Neural crest cell (in vitro differentiated cells): ENCODE data around the gene ZBTB24. TPM values are rescaled to one million over a fixed set of nuclear protein-coding genes. Genes with fewer than 3 reads are reported as not detected.

ENCODE experiments used
- DNase-seq: peaks from one replicate; pipeline ENCODE4 v3.0.0; 2021; ENCODE audit warnings: low read depth, mixed read lengths, low spot score
- H3K27ac Mint-ChIP-seq: one replicate; pipeline ENCODE4 v1.8.0; 2021; ENCODE audit warnings: mild to moderate bottlenecking, mixed read lengths; ENCODE audit not compliant: unreplicated experiment
- H3K27me3 Mint-ChIP-seq: 2 replicates; pipeline ENCODE4 v1.8.0; 2021; ENCODE audit warnings: low read depth, mild to moderate bottlenecking, mixed read lengths
- H3K36me3 Mint-ChIP-seq: 2 replicates; pipeline ENCODE4 v1.8.0; 2021; ENCODE audit warnings: low read depth, mild to moderate bottlenecking, mixed read lengths
- H3K4me1 Mint-ChIP-seq: 2 replicates; pipeline ENCODE4 v1.8.0; 2021; ENCODE audit warnings: mixed read lengths
- H3K4me3 Mint-ChIP-seq: one replicate; pipeline ENCODE4 v1.8.0; 2021; ENCODE audit warnings: mild to moderate bottlenecking, mixed read lengths
- H3K9me3 Mint-ChIP-seq: 2 replicates; pipeline ENCODE4 v1.8.0; 2021; ENCODE audit warnings: mixed read lengths
- total RNA-seq: library from RNA; stranded (reverse); gene quantifications from 2 replicates; pipeline ENCODE4 v1.2.1, GENCODE V29; 2021
- TF ChIP-seq, protein P1 (sequence below): fragments of 200-600 bp; sonication (generic); conservative IDR thresholded peaks from 2 replicates; pipeline ENCODE4 v1.5.0; 2021; ENCODE audit warnings: antibody characterized with exemption, mild to moderate bottlenecking

ZBTB24 gene
- total RNA-seq, 1 donor from 2014 or later, result 10.5 TPM

DNA sequence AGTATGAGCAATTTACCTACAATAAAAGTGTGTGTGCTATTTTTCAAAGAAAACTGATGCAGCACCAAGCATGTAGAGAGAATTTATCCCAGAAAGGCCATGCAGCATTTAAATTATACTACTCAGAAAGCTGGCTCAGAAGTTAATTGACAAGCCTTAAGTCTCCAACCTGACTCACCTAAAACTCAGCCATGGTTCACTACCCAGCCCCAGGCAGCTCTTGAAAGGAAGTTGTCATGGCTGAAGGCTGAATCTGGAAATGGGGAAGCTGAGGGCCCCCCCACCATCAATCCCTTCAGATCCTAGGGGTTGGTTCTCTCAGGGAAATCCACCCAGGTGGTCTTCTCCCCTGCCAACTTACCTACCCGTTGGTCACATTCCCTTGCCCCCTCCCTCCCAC is 62.3 kb downstream of the ZBTB24 start:
- no peaks in the 10 kb centered on the region for H3K27me3 Mint-ChIP-seq
- no peak overlapping the region for H3K27ac Mint-ChIP-seq
- no peak overlapping the region for H3K4me3 Mint-ChIP-seq
- no peaks in the 10 kb centered on the region for H3K36me3 Mint-ChIP-seq
- DNase-seq, result no peak
- H3K4me1 Mint-ChIP-seq, result no peaks in the 10 kb centered on the region
- TF ChIP-seq, protein P1, sequence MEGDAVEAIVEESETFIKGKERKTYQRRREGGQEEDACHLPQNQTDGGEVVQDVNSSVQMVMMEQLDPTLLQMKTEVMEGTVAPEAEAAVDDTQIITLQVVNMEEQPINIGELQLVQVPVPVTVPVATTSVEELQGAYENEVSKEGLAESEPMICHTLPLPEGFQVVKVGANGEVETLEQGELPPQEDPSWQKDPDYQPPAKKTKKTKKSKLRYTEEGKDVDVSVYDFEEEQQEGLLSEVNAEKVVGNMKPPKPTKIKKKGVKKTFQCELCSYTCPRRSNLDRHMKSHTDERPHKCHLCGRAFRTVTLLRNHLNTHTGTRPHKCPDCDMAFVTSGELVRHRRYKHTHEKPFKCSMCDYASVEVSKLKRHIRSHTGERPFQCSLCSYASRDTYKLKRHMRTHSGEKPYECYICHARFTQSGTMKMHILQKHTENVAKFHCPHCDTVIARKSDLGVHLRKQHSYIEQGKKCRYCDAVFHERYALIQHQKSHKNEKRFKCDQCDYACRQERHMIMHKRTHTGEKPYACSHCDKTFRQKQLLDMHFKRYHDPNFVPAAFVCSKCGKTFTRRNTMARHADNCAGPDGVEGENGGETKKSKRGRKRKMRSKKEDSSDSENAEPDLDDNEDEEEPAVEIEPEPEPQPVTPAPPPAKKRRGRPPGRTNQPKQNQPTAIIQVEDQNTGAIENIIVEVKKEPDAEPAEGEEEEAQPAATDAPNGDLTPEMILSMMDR, result no peak
- no peaks in the 10 kb centered on the region for H3K9me3 Mint-ChIP-seq

GRCh38 chr6:109417646-109418045 is 65.4 kb downstream of the ZBTB24 start:
- H3K36me3 Mint-ChIP-seq, result peaks cover 8% of the 10 kb centered on the region
- no peak for DNase-seq
- no peak overlapping the region for H3K27ac Mint-ChIP-seq
- no peak overlapping the region for H3K4me3 Mint-ChIP-seq
- peaks cover under 1% of the 10 kb centered on the region for H3K27me3 Mint-ChIP-seq
- TF ChIP-seq, protein P1, result no peak
- peaks cover 6% of the 10 kb centered on the region for H3K9me3 Mint-ChIP-seq
- no peaks in the 10 kb centered on the region for H3K4me1 Mint-ChIP-seq

Other genes with a start within 250 kb of the ZBTB24 start
- 73.1 and 81.6 TPM in 2 replicates for gene CD164, start 100.8 kb downstream of the ZBTB24 start, total RNA-seq
- 2.2 and 3.3 TPM in 2 replicates for gene PPIL6, start 42.6 kb downstream of the ZBTB24 start, total RNA-seq
- 9.7 and 10.1 TPM in 2 replicates for gene SMPD2, start 42.5 kb downstream of the ZBTB24 start, total RNA-seq
- 55.5 and 58.7 TPM in 2 replicates for gene MICAL1, start 27.4 kb downstream of the ZBTB24 start, total RNA-seq
- gene AK9, start 208.0 kb upstream of the ZBTB24 start, total RNA-seq, result 4.8 and 6.0 TPM in 2 replicates
- 12.7 and 14.7 TPM in 2 replicates for gene FIG4, start 208.1 kb upstream of the ZBTB24 start, total RNA-seq